ENCODE measurements around the gene CEP126. TPM values are rescaled to one million over a fixed set of nuclear protein-coding genes. Genes with fewer than 3 reads are reported as not detected.

The CEP126 gene
- total RNA-seq, 1 donor from 2014 or later = 9.6 TPM

DNA sequence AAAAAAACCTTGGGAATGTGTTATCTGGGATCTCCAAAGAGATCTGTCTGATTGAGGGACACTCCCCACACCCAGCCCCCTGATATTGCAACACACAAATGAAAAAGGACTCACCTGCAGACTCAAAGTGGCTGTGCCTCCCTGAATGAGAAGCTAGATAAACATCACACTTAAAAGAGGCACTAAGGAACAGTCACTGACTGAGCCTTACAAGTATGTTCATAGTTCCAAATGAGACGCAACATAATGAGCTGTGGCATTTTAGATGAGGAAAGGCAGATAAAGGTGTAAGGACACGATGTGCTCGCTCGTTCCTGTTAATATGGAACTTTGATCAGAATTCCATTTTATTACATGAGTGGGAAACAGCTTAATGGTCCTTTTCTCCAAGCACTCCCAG, 111.4 kb downstream of the CEP126 start:
- H3K27ac Mint-ChIP-seq (ENCODE audit: unreplicated experiment) = no peak overlapping the region
- H3K27me3 Mint-ChIP-seq (ENCODE audit: unreplicated experiment) = no peaks in the 10 kb centered on the region
- no peak for DNase-seq (ENCODE audit: extremely low spot score, unreplicated experiment)
- H3K4me1 Mint-ChIP-seq (ENCODE audit: unreplicated experiment) = no peaks in the 10 kb centered on the region
- TF ChIP-seq, protein P1, sequence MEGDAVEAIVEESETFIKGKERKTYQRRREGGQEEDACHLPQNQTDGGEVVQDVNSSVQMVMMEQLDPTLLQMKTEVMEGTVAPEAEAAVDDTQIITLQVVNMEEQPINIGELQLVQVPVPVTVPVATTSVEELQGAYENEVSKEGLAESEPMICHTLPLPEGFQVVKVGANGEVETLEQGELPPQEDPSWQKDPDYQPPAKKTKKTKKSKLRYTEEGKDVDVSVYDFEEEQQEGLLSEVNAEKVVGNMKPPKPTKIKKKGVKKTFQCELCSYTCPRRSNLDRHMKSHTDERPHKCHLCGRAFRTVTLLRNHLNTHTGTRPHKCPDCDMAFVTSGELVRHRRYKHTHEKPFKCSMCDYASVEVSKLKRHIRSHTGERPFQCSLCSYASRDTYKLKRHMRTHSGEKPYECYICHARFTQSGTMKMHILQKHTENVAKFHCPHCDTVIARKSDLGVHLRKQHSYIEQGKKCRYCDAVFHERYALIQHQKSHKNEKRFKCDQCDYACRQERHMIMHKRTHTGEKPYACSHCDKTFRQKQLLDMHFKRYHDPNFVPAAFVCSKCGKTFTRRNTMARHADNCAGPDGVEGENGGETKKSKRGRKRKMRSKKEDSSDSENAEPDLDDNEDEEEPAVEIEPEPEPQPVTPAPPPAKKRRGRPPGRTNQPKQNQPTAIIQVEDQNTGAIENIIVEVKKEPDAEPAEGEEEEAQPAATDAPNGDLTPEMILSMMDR (IDR thresholded peaks at IDR 0.05) = no peak
- H3K9me3 Mint-ChIP-seq (ENCODE audit: unreplicated experiment) = no peaks in the 10 kb centered on the region
- H3K36me3 Mint-ChIP-seq (ENCODE audit: unreplicated experiment) = no peaks in the 10 kb centered on the region
- H3K4me3 Mint-ChIP-seq (ENCODE audit: unreplicated experiment) = no peak overlapping the region

- DNase-seq (ENCODE audit: extremely low spot score, unreplicated experiment) = no peak
- H3K4me3 Mint-ChIP-seq (ENCODE audit: unreplicated experiment) = no peak overlapping the region
- TF ChIP-seq, protein P1 (IDR thresholded peaks at IDR 0.05) = no peak
- no peaks in the 10 kb centered on the region for H3K9me3 Mint-ChIP-seq (ENCODE audit: unreplicated experiment)
- no peak overlapping the region for H3K27ac Mint-ChIP-seq (ENCODE audit: unreplicated experiment)
- H3K4me1 Mint-ChIP-seq (ENCODE audit: unreplicated experiment) = no peaks in the 10 kb centered on the region
- H3K36me3 Mint-ChIP-seq (ENCODE audit: unreplicated experiment) = no peaks in the 10 kb centered on the region
- no peaks in the 10 kb centered on the region for H3K27me3 Mint-ChIP-seq (ENCODE audit: unreplicated experiment)
Observed at GRCh38 chr11:102026959-102027358, 112.1 kb downstream of the CEP126 start.

- H3K27me3 Mint-ChIP-seq (ENCODE audit: unreplicated experiment) = peaks cover 5% of the 10 kb centered on the region
- TF ChIP-seq, protein P1 (IDR thresholded peaks at IDR 0.05) = no peak
- no peaks in the 10 kb centered on the region for H3K4me1 Mint-ChIP-seq (ENCODE audit: unreplicated experiment)
- no peak overlapping the region for H3K27ac Mint-ChIP-seq (ENCODE audit: unreplicated experiment)
- H3K36me3 Mint-ChIP-seq (ENCODE audit: unreplicated experiment) = peaks cover 4% of the 10 kb centered on the region
- H3K9me3 Mint-ChIP-seq (ENCODE audit: unreplicated experiment) = peaks cover 12% of the 10 kb centered on the region
- H3K4me3 Mint-ChIP-seq (ENCODE audit: unreplicated experiment) = no peak overlapping the region
- no peak for DNase-seq (ENCODE audit: extremely low spot score, unreplicated experiment)
Observed at GRCh38 chr11:102036757-102037156, 121.9 kb downstream of the CEP126 start.

DNA sequence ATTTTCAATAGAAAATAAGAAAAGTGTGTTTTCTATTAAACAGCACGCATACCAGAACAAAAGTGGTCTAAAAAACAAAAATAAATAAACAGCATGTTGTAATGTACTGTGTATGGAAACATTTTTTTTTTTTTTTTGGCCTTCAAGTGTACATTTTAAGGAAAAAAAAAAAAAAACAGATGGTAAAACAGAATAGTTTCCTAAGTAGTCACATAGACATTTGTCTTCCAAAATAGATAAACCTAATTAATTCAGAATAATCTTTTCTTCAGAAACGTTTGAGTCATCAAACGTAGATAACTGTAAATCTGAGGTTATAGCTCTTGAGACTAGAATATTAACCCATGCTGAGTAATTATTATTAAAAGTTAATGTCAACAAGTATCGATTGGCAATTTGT, 132.0 kb downstream of the CEP126 start:
- peak overlapping the region; percentile 85 for H3K4me3 Mint-ChIP-seq (ENCODE audit: unreplicated experiment)

DNA sequence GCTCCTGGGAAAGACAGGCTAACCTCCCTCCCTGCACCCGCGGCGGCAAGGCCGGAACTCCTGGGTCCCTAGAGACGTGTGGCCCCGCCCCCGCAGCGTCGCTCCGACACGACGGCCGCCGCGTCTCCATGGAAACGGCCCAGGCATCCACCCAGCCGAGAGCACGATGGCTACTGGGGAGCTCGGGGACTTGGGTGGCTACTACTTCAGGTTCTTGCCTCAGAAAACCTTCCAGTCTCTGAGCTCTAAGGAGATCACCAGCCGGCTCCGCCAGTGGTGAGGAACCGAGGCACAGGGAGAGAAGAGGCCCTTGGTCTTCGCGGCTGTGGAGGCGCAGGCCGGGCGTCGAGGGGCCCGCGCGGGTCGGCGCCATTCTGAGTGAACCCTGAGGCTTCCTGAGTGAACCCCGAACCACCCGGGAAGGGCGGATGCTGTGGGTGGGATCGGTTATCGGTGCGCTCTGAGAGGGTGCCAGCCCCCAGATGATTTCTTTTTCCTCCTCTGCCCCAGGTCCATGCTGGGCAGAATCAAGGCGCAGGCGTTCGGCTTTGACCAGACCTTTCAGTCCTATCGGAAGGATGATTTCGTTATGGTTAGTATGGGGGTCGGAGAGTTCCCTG, 132.6 kb downstream of the CEP126 start, which contains the start of gene CFAP300:
Gene CFAP300 (plus strand): TSS at position 133 of the 620 bp plus-strand sequence. CDS start 34 bp downstream, at position 167.
- Mint-ChIP-seq H3K36me3 (ENCODE audit: unreplicated experiment) (no peaks in the 10 kb centered on the region), H3K27ac (ENCODE audit: unreplicated experiment) (peak within 1 kb of the TSS; percentile 95), H3K27me3 (ENCODE audit: unreplicated experiment) (no peaks in the 10 kb centered on the region), H3K4me3 (ENCODE audit: unreplicated experiment) (peak within 1 kb of the TSS; percentile 85), H3K4me1 (ENCODE audit: unreplicated experiment) (peaks cover 9% of the 10 kb centered on the region), H3K9me3 (ENCODE audit: unreplicated experiment) (no peaks in the 10 kb centered on the region)
- TF ChIP-seq, protein P1 (IDR thresholded peaks at IDR 0.05) = no peak
- DNase-seq (ENCODE audit: extremely low spot score, unreplicated experiment) = peak; percentile 98

More for the DNA sequence above, 132.0 kb downstream of the CEP126 start:
- H3K36me3 Mint-ChIP-seq (ENCODE audit: unreplicated experiment) = no peaks in the 10 kb centered on the region
- no peaks in the 10 kb centered on the region for H3K27me3 Mint-ChIP-seq (ENCODE audit: unreplicated experiment)
- DNase-seq (ENCODE audit: extremely low spot score, unreplicated experiment) = no peak
- H3K27ac Mint-ChIP-seq (ENCODE audit: unreplicated experiment) = peak overlapping the region; percentile 95
- no peaks in the 10 kb centered on the region for H3K9me3 Mint-ChIP-seq (ENCODE audit: unreplicated experiment)
- H3K4me1 Mint-ChIP-seq (ENCODE audit: unreplicated experiment) = peaks cover 9% of the 10 kb centered on the region
- TF ChIP-seq, protein P1 (IDR thresholded peaks at IDR 0.05) = no peak

Other genes with a start within 250 kb of the CEP126 start
- 2.4 and 2.9 TPM in 2 replicates for gene ANGPTL5, start 1.5 kb downstream of the CEP126 start, total RNA-seq
- 3.1 and 4.9 TPM in 2 replicates for gene CFAP300, start 132.4 kb downstream of the CEP126 start, total RNA-seq
- 126 and 128 TPM in 2 replicates for gene YAP1, start 195.4 kb downstream of the CEP126 start, total RNA-seq